SK-N-MC (cell line): ENCODE data around the gene CREBRF.

Source experiments
- EZH2 ChIP-seq: fragments of 200-600 bp; sonication (generic); IDR thresholded peaks from one replicate; pipeline ENCODE4 v1.6.1; 2017; ENCODE audit warnings: antibody characterized with exemption
- FOXP2 ChIP-seq: optimal IDR thresholded peaks from 2 replicates; pipeline ENCODE3; 2011; ENCODE audit warnings: mild to moderate bottlenecking, moderate library complexity; ENCODE audit not compliant: insufficient read depth; ENCODE audit errors: extremely low read length, control extremely low read depth
- POLR2AphosphoS5 ChIP-seq: IDR thresholded peaks from 2 replicates; pipeline ENCODE4 v1.6.1; 2012; ENCODE audit warnings: mild to moderate bottlenecking, low read depth, low read length, borderline replicate concordance

GRCh38 chr5:173075137-173075843 lies 19.1 kb downstream of the CREBRF start:
- TF ChIP-seq POLR2AphosphoS5, result no peak
- no peak for TF ChIP-seq EZH2
- no peak for TF ChIP-seq FOXP2
